HUDEP-2 (cell line): Measurements from ENCODE around the gene ADAMTS4.
"Not testable (repeated sequence)": the region's sequence is repeated elsewhere in the genome, so short reads cannot be mapped to it uniquely, and the experiment has no call there.

Experiments used
- DNase-seq, 76 experiments: peaks; one replicate each; lab custom pipeline; 2025; ENCODE audit not compliant: unreplicated experiment in 76 of 76; lab: John Stamatoyannopoulos, UW

ADAMTS4 gene, protein sequence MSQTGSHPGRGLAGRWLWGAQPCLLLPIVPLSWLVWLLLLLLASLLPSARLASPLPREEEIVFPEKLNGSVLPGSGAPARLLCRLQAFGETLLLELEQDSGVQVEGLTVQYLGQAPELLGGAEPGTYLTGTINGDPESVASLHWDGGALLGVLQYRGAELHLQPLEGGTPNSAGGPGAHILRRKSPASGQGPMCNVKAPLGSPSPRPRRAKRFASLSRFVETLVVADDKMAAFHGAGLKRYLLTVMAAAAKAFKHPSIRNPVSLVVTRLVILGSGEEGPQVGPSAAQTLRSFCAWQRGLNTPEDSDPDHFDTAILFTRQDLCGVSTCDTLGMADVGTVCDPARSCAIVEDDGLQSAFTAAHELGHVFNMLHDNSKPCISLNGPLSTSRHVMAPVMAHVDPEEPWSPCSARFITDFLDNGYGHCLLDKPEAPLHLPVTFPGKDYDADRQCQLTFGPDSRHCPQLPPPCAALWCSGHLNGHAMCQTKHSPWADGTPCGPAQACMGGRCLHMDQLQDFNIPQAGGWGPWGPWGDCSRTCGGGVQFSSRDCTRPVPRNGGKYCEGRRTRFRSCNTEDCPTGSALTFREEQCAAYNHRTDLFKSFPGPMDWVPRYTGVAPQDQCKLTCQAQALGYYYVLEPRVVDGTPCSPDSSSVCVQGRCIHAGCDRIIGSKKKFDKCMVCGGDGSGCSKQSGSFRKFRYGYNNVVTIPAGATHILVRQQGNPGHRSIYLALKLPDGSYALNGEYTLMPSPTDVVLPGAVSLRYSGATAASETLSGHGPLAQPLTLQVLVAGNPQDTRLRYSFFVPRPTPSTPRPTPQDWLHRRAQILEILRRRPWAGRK

GRCh38 chr1:161198897-161199431 lies at the start of gene ADAMTS4:
TSS of gene ADAMTS4 (minus strand) at chr1:161199054. CDS start at chr1:161198627, 427 bp downstream.
- no peak for DNase-seq

DNA sequence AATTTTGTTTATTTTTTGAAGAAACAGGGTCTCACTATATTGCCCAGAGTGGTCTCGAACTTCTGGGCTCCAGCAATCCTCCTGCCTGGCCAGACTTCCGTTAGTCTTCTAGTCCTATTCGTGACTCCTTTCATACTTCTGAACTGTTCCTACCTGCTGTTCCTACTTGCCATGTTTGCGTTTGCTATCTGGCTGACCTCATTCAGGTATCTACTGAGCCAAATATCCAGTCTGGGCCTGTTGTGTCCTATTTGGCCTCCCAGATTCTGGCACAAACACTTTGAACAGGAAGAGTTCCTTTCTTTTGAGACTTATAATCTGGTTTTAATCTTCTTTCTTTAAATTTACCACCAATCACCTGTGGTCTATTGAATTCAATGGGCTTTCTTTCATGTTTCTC lies 46.0 kb upstream of the ADAMTS4 start:
- no peak for DNase-seq

- no peak for DNase-seq
Measured at GRCh38 chr1:161242313-161242712, 43.5 kb upstream of the ADAMTS4 start.

DNA sequence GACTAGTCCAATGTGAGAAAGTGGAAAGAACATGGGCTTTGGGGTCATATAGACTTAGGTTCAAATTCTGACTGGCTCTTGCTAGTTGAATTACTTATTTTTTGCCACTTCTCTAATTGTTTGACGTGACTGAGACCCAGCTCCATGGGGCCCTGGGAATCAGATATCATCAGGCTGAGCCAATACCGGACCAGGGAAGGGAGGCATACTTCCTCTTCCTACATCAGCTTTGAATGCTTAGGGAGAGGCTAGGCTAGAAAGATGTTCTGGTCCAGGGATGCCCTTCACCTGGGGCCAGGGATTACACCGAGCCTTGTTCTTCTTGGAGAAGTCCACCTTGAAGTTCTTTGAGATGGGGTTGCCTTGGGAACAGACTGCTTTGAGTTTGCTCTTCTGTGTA lies 42.8 kb upstream of the ADAMTS4 start:
- no peak for DNase-seq

DNA sequence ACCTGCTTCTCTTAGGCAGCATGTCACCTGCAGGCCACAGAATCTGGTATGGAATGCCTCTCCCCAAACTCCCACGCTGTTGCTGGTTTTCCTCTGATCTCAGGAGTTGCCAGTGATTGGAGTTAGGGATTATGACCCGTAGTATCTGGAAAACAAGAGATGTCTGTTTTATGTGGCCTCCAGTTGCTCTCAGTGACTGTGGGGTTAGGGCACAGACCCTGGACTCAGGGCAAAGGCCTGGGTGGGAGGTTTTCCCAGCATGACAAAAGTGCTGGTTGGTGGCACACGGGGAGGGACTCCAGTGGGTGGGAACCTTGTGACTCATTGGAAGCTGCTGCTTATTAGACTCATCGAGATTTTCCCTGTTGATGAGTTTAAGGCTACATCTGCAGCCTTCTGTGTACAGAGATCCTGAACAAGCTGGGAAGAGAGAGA lies 39.2 kb upstream of the ADAMTS4 start, which contains the start of gene NR1I3:
NR1I3 (minus strand) TSS at position 165 of the 435 bp plus-strand sequence. CDS start 1,638 bp downstream, outside the sequence.
- no peak for DNase-seq

DNA sequence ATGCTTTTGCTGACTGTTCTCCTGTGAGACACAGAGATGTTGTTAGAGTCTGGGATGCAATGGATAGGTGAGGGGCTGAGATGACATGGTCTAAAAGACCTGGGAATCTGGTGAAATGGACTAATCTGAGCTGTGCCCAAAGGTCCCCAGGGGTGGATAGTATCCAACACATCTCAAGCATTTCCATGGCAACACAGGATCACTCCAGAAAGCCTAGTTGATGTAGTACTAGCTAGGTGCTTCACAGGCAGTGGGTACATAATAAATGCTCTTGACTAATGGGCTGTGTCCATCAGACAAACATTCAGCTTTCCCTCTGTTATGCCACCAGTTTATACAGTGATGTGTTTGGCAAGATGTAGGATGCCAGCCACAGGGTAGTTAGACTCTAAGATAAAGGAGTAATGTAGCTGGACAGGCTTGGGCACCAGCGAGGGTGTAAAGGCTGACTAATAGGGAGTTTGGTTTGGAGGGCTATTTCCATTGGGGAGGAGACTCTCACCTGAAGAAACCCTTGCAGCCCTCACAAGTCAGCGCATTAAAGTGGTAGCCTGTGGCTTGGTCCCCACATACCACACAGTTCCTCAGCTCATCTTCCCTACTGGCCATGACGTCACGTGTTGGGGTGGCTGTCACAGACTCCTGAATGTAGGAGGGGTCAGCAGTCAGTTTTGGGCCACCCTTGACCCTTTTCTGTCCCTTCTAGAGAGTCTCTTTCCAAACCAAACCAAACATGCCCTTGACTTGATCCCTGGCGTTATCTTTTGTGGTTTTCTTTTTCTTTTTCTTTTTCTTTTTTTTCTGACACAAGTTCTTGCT lies 37.3 kb upstream of the ADAMTS4 start:
- DNase-seq = no peak

GRCh38 chr1:161233102-161233501 lies 34.2 kb upstream of the ADAMTS4 start:
- DNase-seq = no peak

DNA sequence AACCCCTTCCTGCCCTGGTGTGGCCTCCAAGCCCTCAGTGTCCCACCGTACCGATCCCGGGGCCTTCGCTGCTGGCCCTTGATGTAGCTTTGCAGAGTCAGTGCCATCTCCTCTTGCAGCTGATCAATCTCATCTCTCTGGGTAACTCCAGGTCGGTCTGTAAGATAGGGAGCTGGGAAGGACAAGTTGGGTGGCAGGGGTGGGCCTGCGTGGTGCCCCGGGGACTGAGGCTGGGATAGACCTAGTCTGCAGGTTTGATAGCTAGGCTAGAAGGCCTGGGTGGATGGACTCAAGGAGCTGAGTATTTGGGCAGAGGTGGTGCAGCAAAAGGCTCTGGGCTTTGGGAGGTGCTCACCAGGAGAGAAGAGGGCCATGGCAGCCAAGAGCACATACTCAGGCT lies 31.9 kb upstream of the ADAMTS4 start:
- no peak for DNase-seq

DNA sequence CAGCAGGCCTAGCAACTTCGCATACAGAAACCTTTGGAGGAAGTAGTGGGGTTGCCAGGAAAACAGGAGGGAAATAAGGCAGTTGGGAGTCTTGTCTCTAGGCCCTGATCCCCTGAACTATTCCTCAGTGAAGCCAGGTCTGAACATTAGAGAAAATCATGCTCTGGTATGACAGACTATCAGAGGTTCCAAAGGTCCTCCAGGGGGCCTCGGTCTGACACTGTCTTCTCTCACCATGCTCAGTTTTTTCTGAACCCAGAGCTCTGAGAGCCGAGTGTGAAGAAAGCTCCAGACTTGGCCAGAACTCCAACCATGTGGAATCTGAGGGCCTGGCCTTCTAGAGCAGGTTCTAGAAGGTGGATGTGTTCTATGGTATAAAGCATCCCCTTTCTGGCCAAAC lies 31.0 kb upstream of the ADAMTS4 start:
- DNase-seq = peak in 3 of 76 experiments; percentile 7 to 21 (median 9)

DNA sequence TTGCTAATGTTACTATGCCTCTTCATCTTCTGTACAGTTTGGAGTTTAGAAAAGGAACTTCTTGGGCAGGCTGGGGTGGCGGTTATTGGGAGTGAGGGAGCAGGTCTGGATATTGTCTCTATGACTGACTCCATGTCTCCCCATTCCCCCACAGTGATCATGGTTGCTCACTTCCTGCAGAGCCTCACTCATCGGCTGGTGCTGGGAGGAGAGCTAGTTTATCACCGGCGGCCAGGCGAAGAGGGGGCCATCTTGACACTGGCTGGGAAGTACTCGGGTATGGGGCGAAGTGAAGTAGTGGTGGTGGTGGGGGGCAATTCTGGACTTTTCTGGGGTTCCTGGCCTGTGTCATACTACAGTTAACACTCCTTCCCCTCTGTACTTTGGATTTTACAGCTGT lies 29.2 kb upstream of the ADAMTS4 start:
- DNase-seq = no peak

GRCh38 chr1:161227196-161227871 lies 28.5 kb upstream of the ADAMTS4 start:
- DNase-seq = peak in 73 of 76 experiments; percentile 8 to 86 (median 66)

- DNase-seq = no peak
Measured at GRCh38 chr1:161226759-161227158, 27.9 kb upstream of the ADAMTS4 start.

DNA sequence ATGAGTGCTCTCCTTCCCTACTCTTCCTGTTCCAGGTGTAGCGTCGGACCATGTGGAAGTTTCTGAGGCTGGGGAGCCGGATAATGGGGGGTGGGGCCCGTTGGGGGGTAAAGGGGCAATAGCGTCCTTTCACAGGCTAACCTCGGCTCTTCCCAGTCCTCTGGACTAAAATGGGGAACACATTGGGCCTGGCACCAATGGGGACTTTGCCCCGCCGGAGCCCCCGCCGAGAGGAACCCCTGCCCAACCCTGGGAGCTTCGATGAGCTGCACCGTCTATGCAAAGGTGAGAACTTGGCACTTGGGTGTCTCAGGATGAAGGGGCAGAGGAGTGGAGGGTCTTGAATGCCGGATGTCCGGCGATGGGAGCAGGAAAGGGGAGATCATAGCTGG lies 27.5 kb upstream of the ADAMTS4 start:
- peak in 4 of 76 experiments; percentile 13 to 36 (median 24) for DNase-seq

DNA sequence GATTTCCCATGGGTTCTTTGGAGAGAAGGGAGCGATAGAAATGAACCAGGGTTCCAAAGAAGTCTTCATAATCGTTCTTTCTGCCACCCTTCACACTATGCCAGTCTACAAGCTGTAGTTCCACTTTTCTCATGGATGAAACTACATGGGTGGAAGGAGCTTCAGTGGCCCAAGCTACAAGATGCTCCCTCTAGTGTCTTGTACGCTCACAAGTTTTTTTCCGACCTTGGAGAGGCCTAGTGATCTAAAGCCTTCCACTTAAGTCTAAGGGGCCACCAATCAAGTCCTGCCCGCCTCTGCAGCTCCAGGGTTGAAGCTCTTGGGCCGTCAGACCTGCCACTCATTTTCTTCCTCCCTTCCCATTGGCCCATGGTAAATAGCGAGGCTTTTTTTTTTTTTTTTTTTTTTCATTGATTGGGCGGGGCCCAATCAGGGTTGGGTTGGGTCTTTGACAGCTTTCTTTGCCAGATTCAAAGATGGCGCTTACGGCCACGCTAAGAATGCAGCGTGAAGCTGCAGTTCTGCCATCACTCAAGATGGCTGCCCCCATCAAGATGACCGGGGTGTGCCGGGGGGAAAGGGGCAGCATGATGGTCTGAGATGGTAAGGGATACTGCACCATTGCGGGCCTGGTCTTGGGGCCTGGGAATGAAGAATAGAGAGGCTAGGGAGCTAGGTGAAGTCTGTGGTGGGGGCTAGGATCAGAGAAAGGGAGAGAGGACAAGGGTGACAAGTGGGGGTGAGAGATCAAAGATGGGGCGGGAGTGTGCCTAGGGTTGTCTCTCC lies 26.9 kb upstream of the ADAMTS4 start, which contains the start of gene TOMM40L:
TOMM40L (plus strand) TSS at position 527 of the 786 bp plus-strand sequence. CDS start 430 bp downstream, outside the sequence.
- DNase-seq = peak; percentile 31 to 99 (median 91)

DNA sequence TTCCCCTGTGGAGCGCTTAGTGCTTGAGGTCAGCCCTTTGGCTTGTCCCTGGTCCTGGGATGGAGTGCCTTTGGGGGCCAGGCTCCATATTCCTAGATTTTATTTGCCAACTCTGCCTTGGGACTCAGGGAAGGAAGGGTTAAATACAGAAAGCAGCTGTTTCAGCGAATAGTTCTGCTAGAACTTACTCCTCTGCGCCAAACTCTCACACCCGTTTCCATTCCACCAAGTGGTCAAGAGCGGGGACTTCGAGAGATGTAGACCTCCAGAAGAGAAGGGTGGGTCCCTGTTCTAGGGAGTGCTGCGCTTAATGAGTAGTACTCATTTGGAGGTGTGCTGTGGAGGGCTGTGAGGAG lies 26.3 kb upstream of the ADAMTS4 start:
- DNase-seq = peak in 1 of 76 experiments; percentile 47

DNA sequence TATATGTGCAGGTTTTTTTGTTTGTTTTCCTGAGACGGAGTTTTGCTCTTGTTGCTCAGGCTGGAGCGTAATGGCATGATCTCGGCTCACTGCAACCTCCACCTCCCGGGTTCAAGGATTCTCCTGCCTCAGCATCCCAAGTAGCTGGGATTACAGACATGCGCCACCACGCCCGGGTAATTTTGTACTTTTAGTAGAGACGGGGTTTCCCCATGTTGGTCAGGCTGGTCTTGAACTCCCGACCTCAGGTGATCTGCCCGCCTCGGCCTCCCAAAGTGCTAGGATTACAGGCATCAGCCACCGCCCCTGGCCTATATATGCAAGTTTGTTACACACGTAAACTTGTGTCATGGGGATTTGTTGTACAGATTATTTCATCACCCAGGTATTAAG lies 25.8 kb upstream of the ADAMTS4 start:
- not testable (repeated sequence) for DNase-seq

DNA sequence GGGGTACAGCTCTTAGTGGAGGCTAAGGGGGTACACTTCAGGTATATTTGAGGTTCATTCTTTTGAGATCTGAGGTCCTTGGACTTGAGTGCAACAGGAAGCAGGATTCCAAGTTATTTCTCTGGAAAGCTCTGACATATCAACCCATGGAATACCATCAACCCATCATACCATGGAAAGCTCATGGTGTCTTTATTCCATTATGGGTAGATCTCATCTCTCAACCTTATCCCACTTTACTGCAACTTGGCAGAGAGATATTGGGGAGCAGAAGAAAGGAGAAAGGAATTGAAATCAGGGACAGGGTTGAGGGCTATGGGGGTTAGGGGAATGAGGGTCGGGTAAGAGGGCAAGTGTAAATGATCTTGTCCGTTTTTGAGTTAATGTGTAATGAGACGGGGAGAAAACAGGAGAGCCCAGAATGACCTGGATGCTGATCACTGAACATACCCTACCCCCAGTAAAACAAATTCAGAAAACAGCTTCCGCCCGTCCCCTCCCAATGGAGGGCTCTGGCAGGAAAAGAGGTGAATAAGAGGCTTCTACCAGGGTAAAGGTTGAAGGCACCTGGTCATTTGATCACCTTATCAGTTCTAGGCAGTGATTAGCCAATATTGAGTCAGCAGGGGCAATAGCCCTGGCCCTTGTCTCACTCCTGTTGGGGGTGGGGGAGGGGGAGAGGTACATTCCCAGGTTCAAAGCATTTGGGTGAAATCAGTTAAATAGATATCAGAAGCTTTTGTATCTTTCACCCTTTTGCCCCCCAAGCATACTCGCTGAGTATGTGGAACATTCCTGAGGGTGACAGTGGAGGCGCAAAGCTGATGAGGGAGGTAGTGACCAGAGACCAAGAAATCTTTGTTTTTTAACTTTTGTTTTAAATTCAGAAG lies 25.2 kb upstream of the ADAMTS4 start:
- no peak for DNase-seq
